Hypothalamus (tissue), 51 donors: ENCODE data around the gene TRABD.

ENCODE experiments used
- DNase-seq, 51 donors: peaks; one replicate each; lab custom pipeline; 2025; lab: John Stamatoyannopoulos, UW

Gene TRABD

GRCh38 chr22:50173311-50173982 lies 12.3 kb upstream of the TRABD start:
- no peak for DNase-seq

GRCh38 chr22:50173983-50174355 lies 11.7 kb upstream of the TRABD start:
- no peak for DNase-seq

DNA sequence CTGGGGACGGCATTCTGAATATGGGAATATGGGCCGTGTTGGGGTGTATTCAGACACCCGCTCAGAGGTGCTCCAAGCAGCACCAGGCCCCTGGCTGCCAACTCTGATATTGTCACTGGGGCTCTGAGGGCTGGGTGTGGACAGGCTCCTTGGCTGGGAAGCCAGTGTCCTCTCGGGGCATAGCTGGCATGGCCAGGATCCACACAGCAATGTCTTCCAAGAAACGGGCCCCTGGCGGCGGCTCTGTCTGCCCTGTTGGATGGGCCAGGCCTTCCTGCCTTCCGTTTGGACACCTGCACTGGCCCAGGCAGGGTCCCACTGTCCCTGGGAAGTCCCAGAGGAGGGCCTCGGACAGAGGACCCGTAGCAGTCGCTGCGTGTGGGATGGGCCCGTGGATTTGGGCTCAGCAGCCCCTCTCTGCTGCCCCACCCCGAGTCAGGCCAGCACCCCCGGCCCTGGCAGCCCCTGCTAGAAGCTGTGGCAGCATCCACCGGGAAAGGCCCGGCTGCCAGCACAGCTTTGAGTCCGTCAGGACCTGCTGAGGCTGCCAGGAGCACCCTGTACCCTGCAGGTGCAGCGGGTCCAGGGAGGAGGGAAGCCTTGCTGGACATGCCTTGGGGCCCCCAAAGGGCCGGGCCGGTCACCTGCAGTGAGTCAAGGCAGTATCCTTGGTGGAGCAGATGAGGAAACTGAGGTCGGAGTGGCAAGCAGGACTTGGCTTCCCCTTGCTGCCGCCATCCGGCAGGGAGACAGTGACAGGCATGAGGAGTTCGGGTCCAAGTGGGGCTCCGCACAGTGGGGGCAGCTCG lies 11.1 kb upstream of the TRABD start:
- DNase-seq: no peak

DNA sequence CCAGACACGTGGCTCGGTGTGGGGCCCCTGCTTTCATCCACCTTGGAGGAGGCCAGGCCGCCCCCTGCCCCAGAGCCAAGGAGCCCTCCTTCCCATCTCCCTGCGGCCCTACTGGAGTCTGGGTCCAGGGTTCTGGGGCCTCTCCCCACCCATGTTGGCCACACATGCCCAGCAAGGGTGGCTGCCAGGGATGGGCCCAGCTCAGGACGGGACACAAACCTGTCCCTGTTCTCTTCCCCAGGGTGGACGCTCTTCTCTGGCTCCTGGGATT lies 10.6 kb upstream of the TRABD start:
- DNase-seq: no peak

DNA sequence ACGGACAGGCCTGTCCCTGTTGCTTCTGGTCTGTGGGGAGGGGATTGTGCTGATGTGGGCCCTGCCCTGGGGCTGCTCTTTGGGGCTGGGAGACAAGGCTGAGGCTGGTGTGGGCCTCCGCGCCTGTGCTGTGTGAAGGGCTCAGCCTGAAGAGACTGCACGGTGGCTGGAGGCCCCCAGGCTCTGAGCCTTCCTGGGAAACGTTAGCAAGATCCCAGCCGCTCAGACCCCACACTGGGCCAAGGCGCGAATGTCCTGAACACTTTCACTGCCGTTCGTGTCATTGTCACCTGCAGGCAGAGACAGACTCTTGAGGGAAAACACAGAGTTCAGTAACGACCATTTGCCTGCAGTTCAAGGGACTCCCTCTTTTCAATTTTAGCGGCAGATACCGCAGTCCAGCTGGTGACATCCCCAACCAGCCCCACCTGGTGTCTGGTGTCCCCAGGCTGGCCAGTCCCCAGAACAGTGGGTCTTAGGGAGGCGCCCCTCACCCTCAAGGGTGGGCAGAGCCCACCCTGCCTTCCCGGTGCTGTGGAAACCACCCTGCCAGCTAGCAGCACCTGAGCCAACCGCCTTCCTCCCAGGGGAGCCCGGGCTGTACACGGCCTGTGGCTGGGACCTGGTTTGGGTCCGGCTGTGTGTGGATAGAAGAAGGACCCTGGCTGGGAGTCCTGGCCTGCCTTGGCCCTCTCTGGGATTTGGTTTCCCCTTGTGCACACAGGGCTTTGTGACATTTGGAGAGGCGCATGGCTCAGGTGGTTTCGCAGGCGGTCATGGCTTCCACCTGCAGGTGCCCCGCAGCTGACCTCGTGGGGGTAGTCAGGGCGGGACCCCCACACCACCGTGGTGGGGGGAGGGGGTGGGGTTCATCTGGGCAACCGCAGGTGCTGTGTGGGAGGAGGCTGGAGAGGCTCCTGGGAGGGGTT lies 9.5 kb upstream of the TRABD start:
- DNase-seq: no peak

DNA sequence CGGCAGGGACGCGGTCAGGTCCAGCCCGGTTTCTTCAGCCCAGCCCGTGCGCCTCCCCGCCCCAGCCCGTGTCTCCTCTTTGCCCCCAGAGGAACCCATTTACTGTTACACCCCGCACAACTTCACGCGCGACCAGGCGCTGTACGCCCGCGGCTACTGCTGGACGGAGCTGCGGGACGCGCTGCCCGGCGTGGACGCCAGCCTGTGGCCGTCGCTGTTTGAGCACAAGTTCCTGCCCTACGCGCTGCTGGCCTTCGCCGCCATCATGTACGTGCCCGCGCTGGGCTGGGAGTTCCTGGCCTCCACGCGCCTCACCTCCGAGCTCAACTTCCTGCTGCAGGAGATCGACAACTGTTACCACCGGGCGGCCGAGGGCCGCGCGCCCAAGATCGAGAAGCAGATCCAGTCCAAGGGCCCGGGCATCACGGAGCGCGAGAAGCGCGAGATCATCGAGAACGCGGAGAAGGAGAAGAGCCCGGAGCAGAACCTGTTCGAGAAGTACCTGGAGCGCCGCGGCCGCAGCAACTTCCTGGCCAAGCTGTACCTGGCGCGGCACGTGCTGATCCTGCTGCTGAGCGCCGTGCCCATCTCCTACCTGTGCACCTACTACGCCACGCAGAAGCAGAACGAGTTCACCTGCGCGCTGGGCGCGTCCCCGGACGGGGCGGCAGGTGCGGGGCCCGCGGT lies 8.7 kb upstream of the TRABD start:
- no peak for DNase-seq

DNA sequence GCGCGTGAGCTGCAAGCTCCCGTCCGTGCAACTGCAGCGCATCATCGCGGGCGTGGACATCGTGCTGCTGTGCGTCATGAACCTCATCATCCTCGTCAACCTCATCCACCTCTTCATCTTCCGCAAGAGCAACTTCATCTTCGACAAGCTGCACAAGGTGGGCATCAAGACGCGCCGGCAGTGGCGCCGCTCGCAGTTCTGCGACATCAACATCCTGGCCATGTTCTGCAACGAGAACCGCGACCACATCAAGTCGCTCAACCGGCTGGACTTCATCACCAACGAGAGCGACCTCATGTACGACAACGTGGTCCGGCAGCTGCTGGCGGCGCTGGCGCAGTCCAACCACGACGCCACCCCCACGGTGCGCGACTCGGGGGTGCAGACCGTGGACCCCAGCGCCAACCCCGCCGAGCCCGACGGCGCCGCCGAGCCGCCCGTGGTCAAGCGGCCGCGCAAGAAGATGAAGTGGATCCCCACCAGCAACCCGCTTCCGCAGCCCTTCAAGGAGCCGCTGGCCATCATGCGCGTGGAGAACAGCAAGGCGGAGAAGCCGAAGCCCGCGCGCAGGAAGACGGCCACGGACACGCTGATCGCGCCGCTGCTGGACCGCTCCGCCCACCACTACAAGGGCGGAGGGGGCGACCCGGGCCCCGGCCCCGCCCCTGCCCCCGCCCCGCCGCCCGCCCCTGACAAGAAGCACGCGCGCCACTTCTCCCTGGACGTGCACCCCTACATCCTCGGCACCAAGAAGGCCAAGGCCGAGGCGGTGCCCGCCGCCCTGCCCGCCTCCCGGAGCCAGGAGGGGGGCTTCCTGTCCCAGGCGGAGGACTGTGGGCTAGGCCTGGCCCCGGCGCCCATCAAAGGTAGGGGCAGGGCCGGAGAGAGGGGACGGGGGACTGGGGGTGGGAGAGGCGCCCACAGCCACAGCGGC lies 7.9 kb upstream of the TRABD start:
- no peak for DNase-seq

DNA sequence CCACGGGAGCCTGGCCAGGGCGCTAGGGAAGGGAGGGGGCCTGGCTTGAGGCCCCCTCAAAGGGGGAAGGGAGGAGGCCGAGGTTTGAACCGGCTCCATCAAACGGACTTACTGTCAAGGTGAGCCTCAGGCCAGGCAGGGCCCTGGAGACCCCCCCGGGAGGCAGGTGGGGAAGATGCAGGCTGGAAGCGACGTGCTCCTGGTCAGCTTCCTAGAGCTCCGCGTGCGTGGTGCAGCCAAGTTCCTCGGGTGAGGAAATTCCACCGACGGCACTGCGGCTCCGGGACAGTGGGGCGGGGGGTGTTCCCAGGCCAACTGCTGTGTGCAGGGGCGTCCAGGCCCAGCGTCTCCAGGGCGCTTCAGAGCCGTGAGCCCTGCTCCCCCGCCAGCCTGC lies 7.2 kb upstream of the TRABD start:
- no peak for DNase-seq

DNA sequence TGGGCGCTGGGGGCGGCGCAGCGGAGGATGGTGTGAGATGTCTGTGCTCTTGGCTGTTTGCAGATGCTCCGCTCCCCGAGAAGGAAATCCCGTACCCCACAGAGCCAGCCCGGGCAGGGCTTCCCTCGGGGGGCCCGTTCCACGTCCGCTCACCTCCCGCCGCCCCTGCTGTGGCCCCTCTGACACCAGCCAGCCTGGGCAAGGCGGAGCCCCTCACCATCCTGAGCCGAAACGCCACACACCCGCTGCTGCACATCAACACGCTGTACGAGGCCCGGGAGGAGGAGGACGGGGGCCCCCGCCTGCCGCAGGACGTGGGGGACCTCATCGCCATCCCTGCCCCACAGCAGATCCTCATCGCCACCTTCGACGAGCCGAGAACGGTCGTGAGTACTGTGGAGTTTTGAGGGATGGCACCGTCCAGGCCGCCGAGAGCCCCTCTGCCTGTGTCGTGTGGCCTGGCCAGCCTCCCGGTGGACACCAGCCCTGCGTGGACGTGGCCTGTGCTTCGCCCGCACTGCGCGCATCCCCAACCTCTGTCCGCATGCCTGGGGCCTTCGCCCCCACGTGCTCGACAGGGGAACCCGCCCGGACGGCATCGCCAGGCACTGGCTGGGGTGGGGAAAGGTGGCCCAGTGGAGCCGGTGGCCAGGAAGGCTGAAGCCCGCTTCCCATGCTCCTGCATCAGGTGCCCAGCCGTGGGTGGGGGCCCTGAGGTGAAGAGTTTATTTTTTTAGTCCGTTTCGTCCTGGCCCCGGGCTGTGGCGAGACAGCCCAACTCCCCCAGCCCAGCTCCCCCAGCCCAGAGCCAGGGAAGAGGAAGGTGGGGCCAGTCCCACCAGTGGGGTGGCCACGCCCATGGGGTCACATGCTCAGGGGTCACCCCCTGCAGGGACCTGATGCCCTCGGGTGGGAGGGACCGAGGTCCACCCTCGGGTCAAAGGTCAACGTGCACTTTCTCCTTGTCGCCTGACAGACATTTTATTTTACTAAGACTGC lies 6.5 kb upstream of the TRABD start:
- DNase-seq: no peak

- DNase-seq: no peak
These were observed 5.6 kb upstream of the TRABD start for GRCh38 chr22:50179937-50180726.

DNA sequence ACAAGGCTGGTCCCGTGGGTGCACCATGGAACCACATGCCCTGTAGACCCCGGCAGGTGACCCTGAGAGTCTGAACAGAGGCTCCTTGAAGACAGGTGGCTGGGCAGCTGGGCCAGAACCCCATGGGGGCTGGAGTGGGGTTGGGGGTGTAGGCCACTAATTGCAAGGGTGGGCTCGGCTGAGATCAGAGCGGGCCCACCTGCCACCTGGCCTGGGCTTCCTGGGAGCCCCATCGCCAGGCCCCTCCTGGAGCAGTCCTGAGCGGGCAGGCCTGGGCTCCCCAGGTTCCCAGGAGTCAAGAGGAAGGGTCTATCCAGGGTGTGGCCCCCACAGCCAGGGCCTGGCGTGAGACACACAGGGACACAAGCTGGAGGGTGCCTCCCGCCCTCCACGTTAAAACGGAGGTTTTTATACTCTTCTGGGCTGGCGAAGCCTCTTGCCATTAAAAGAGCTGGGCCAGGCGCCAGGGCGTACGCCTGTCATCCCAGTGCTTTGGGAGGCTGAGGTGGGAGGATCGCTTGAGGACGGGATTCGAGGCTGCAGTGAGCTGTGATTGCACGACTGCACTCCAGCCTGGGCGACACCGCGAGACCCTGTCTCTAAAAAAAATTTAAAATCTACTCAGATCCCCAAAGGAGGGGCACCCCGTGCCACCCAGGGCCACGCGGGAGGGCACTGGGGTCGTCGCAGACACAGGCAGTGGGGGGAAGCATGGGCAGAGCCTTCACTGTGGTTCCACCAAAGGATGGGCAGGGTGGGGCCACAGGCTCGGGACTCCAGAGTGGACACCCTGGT lies 4.8 kb upstream of the TRABD start:
- no peak for DNase-seq

- no peak for DNase-seq
These were observed 3.3 kb upstream of the TRABD start for GRCh38 chr22:50182176-50183081.

DNA sequence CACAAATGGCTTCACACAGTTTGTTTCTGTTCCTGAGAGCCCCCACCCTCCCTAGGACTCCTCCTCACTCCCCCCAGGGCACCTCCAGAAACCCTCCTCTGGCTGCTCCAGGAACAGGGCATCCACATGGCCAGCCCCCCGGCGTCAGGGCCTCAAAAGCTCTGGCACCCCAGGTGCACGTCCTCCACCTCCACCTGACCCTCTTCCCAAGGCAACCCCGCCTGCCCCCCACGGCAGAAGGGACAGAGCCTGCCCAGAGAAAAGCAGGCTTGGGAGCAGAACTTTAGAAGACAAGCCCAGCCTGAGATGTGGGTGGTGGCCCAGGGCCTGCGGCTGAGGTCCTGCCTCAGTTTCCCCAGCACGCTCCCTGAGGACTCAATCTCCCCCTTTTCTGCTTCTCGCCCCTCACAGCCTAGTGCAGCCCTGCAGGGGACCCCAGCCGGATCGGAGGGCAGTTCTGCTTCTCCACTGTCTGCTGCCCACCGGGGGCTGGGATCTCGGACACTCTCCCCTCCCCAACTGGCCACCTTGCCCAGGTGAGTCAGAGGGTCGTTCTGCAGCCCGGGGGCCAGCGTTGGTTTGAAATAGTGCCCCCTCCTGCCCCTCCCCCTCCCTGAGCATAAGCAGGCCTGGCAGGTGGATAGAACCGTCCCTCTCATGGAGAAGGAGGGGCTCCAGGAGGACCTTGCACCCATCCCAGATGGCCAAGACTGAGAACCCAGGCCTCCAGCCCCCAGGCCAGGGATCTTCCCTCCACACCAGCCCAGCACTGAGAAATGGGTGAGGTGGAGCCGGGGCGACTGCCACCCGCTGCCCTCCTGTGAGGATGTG lies 2.4 kb upstream of the TRABD start:
- DNase-seq: no peak

DNA sequence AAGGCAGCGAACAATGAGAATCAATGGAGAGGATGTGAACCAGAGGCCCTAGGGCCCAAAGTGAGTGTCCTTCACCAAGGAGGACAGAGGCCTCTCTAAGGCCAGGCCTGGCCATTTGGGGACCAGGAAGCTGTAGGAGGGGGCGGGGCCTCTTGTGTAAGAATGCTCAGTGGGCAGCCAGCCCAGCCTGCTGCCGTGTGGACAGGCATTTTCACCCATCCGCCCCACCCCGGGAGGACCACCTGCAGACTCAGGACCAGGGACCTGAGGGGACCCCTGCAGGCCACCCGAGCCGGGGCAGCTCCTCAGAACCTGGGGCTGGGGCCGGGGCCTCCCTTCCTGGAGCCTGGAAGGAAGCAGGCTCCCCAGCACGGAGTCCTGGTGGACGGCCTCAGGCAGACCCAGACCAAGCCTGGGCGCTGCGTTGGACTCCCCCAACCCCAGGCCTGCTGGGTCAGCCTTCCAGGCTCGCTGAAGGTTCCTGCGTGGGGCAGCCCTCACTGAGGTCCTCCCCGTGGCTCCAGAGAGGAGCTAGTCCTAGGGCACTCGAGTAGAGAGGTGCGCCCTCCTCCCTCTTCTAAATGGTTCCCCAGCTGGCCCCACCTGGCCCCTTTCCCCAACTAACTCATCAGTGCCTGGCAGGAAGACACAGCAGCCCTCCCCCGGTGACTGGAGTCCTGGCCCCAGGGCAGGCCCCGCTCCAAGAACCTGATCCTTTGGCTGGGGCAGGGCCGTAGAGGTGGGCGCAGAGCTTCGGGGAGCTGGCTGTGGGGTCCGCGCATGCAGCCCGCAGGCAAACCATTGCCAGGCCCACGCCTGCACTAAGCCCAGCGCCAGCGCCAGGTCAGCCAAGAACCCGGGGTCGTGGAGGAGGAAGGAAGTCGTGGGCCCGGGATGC lies 1.5 kb upstream of the TRABD start:
- peak in 13 of 51 donors; percentile 20 to 61 (median 41) for DNase-seq
